KOPT-K1 (cell line): Measurements from ENCODE around the gene AMOTL1.
A peak's percentile ranks its signal among the peaks of the same experiment; 100 is the strongest.
"Not testable (repeated sequence)": the region's sequence is repeated elsewhere in the genome, so short reads cannot be mapped to it uniquely, and the experiment has no call there.

Experiments used
- H3K27ac ChIP-seq: fragments of 200-600 bp; sonication (generic); 2 replicates; pipeline ENCODE4 v1.5.1; 2016; ENCODE audit warnings: antibody characterized with exemption, mild to moderate bottlenecking, low read depth, low read length; ENCODE audit not compliant: poor library complexity, severe bottlenecking
- H3K36me3 ChIP-seq: fragments of 200-600 bp; sonication (generic); 2 replicates; pipeline ENCODE4 v1.5.1; 2017; ENCODE audit warnings: antibody characterized with exemption, mild to moderate bottlenecking, low read length, moderate library complexity; ENCODE audit not compliant: insufficient read depth
- H3K9me3 ChIP-seq: fragments of 200-600 bp; sonication (generic); 2 replicates; pipeline ENCODE4 v1.5.1; 2017; ENCODE audit warnings: antibody characterized with exemption, low read length, mild to moderate bottlenecking; ENCODE audit not compliant: insufficient read depth, poor library complexity, severe bottlenecking

AMOTL1 gene

GRCh38 chr11:94895971-94896370 is 127.8 kb downstream of the AMOTL1 start:
- Histone ChIP-seq H3K9me3 (peaks cover 10% of the 10 kb centered on the region), H3K36me3 (no peaks in the 10 kb centered on the region), H3K27ac (no peak overlapping the region)

GRCh38 chr11:94897330-94897768 is 129.2 kb downstream of the AMOTL1 start:
- Histone ChIP-seq H3K36me3 (no peaks in the 10 kb centered on the region), H3K27ac (no peak overlapping the region), H3K9me3 (peaks cover 10% of the 10 kb centered on the region)

GRCh38 chr11:94907226-94907625 is 139.1 kb downstream of the AMOTL1 start:
- no peak overlapping the region for H3K27ac ChIP-seq
- no peaks in the 10 kb centered on the region for H3K36me3 ChIP-seq
- H3K9me3 ChIP-seq, result no peaks in the 10 kb centered on the region

- Histone ChIP-seq H3K36me3 (no peaks in the 10 kb centered on the region), H3K9me3 (no peaks in the 10 kb centered on the region), H3K27ac (no peak overlapping the region)
Measured at GRCh38 chr11:94909371-94909820, 141.2 kb downstream of the AMOTL1 start.

- Histone ChIP-seq H3K27ac (no peak overlapping the region), H3K36me3 (no peaks in the 10 kb centered on the region), H3K9me3 (no peaks in the 10 kb centered on the region)
Measured at GRCh38 chr11:94910270-94910669, 142.1 kb downstream of the AMOTL1 start.

GRCh38 chr11:94910779-94911178 is 142.6 kb downstream of the AMOTL1 start:
- no peak overlapping the region for H3K27ac ChIP-seq
- H3K36me3 ChIP-seq, result no peaks in the 10 kb centered on the region
- H3K9me3 ChIP-seq, result no peaks in the 10 kb centered on the region

GRCh38 chr11:94912806-94913205 is 144.7 kb downstream of the AMOTL1 start:
- Histone ChIP-seq H3K27ac (no peak overlapping the region), H3K36me3 (no peaks in the 10 kb centered on the region), H3K9me3 (no peaks in the 10 kb centered on the region)

- not testable (repeated sequence) for H3K9me3 ChIP-seq, H3K27ac ChIP-seq, H3K36me3 ChIP-seq
Measured at GRCh38 chr11:94913718-94914394, 145.7 kb downstream of the AMOTL1 start.

GRCh38 chr11:94920311-94920710 is 152.2 kb downstream of the AMOTL1 start:
- peaks cover 7% of the 10 kb centered on the region for H3K9me3 ChIP-seq
- H3K27ac ChIP-seq, result no peak overlapping the region
- H3K36me3 ChIP-seq, result no peaks in the 10 kb centered on the region

GRCh38 chr11:94922321-94923003 is 154.3 kb downstream of the AMOTL1 start:
- H3K36me3 ChIP-seq, result no peaks in the 10 kb centered on the region
- H3K27ac ChIP-seq, result no peak overlapping the region
- peaks cover 14% of the 10 kb centered on the region for H3K9me3 ChIP-seq

- H3K27ac ChIP-seq, result no peak overlapping the region
- no peaks in the 10 kb centered on the region for H3K36me3 ChIP-seq
- H3K9me3 ChIP-seq, result peaks cover 14% of the 10 kb centered on the region
Measured at GRCh38 chr11:94923004-94923334, 154.8 kb downstream of the AMOTL1 start.

GRCh38 chr11:94924171-94924572 is 156.0 kb downstream of the AMOTL1 start:
- peaks cover 14% of the 10 kb centered on the region for H3K9me3 ChIP-seq
- H3K36me3 ChIP-seq, result no peaks in the 10 kb centered on the region
- H3K27ac ChIP-seq, result peak overlapping the region; percentile 49

- peaks cover 14% of the 10 kb centered on the region for H3K9me3 ChIP-seq
- H3K27ac ChIP-seq, result peak overlapping the region; percentile 49
Measured at GRCh38 chr11:94924612-94925011, 156.5 kb downstream of the AMOTL1 start.

GRCh38 chr11:94925422-94926270 is 157.5 kb downstream of the AMOTL1 start:
- Histone ChIP-seq H3K27ac (no peak overlapping the region), H3K36me3 (no peaks in the 10 kb centered on the region), H3K9me3 (peaks cover 14% of the 10 kb centered on the region)

More at GRCh38 chr11:94924612-94925011, 156.5 kb downstream of the AMOTL1 start:
- H3K36me3 ChIP-seq, result no peaks in the 10 kb centered on the region

- Histone ChIP-seq H3K9me3 (peaks cover 14% of the 10 kb centered on the region), H3K27ac (no peak overlapping the region), H3K36me3 (no peaks in the 10 kb centered on the region)
Measured at GRCh38 chr11:94926271-94926625, 158.1 kb downstream of the AMOTL1 start.
